AG04449 (cell line): Measurements from ENCODE around the gene UGT1A8.
"Not testable (repeated sequence)": the region's sequence is repeated elsewhere in the genome, so short reads cannot be mapped to it uniquely, and the experiment has no call there.

Experiments
- CTCF ChIA-PET: fragments of 350-600 bp; formaldehyde crosslinking; extraction: SDS; loops from one replicate; lab custom pipeline; 2021; ENCODE audit warnings: antibody characterized with exemption; lab: Yijun Ruan, JAX
- POLR2A ChIA-PET: fragments of 400-600, 350-600 bp; formaldehyde crosslinking; extraction: SDS; loops from one replicate; lab custom pipeline; 2020; ENCODE audit warnings: antibody characterized with exemption, inconsistent platforms; lab: Yijun Ruan, JAX
- DNase-seq: peaks from one replicate; pipeline ENCODE4 v3.0.0-alpha.2; 2010; ENCODE audit warnings: low read depth, low spot score
- H3K4me3 ChIP-seq: 2 replicates; pipeline ENCODE4 v1.5.1; 2011; ENCODE audit warnings: low read depth, mild to moderate bottlenecking, control low read depth, low read length
- TF ChIP-seq, protein P1 (sequence below): IDR thresholded peaks from one replicate; pipeline ENCODE4 v1.5.1; 2011; ENCODE audit warnings: mild to moderate bottlenecking, moderate library complexity, low read length, control low read depth, inconsistent platforms; ENCODE audit not compliant: insufficient read depth; ENCODE audit errors: missing control alignments

UGT1A8 gene

DNA sequence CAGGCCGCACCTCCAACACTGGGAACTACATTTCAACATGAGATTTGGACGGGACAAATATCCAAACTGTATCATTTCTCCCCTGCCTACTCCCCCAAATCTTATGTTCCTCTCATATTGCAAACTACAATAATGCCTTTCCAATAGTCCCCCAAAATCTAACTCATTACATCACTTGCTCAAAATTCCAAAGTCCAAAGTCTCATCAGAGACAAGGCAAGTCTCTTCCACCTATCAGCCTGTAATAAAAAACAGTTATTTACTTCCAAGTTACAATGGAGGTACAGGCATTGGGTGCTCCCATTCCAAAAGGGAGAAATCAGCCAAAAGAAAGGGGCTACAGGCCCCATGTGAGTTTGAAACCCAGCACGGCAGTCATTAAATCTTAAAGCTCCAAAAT lies 12.6 kb upstream of the UGT1A8 start:
- no peak for DNase-seq
- TF ChIP-seq, protein P1, sequence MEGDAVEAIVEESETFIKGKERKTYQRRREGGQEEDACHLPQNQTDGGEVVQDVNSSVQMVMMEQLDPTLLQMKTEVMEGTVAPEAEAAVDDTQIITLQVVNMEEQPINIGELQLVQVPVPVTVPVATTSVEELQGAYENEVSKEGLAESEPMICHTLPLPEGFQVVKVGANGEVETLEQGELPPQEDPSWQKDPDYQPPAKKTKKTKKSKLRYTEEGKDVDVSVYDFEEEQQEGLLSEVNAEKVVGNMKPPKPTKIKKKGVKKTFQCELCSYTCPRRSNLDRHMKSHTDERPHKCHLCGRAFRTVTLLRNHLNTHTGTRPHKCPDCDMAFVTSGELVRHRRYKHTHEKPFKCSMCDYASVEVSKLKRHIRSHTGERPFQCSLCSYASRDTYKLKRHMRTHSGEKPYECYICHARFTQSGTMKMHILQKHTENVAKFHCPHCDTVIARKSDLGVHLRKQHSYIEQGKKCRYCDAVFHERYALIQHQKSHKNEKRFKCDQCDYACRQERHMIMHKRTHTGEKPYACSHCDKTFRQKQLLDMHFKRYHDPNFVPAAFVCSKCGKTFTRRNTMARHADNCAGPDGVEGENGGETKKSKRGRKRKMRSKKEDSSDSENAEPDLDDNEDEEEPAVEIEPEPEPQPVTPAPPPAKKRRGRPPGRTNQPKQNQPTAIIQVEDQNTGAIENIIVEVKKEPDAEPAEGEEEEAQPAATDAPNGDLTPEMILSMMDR = no peak
- H3K4me3 ChIP-seq = no peak overlapping the region
- ChIA-PET POLR2A (no interaction called here), CTCF (no interaction called here)

DNA sequence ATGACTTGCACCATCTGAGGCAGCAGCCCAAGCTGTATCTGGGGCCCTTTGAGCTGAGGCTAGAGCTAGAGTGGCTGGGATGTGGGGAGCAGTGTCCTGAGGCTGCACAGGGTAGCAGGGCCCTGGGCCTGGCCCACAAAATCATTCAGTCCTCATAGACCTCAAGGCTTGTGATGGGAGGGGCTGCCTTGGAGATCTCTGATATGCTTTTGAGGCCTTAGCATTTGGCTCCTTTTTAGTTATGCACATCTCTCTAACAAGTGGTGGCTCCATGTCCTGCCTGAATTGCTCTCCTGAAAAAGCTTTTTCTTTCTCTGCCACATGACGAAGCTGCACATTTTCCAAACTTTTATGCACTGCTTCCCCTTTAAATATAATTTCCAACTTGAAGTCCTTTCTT lies 11.8 kb upstream of the UGT1A8 start:
- DNase-seq = no peak
- CTCF ChIA-PET = no interaction called here

DNA sequence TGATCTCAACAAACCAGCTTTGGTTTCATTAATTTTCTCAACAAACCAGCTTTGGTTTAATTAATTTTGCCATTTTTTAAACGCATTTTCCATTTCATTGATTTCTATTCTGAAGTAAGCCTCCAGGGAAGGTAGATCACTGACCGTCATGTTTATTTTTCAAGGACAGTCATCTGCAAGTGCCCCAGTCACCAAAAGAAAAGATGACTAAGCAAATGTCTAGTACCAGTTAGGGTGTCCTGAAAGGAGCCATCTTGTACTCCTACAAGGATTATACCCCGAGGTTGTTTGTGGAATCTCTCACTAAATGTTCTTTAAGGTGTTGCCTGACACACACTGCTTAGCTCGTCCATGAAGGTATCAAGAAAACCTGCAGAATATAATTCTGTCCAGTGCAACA lies 6.1 kb upstream of the UGT1A8 start:
- POLR2A ChIA-PET = no interaction called here
- TF ChIP-seq, protein P1 = no peak
- CTCF ChIA-PET = no interaction called here
- DNase-seq = no peak
- no peak overlapping the region for H3K4me3 ChIP-seq

More for the DNA sequence above, 11.8 kb upstream of the UGT1A8 start:
- no peak overlapping the region for H3K4me3 ChIP-seq
- POLR2A ChIA-PET = no interaction called here
- TF ChIP-seq, protein P1 = no peak

DNA sequence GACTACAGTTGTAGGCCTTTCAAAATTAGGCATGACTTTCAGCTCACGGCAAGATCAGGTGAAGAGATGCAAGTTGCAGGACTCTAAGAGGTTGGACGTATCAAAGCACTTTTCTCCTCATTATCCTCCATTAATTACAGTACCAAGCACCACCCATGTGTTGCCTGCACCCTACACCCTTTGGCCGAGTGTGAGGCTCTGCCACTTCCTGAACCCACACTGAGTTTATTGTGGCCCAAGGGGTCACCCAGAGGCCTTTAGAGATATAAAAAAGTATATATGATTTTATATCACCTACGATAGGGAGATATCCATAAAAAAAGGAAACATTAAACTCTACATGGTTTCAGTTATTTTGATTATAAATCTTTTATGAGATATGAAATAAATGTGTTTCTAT lies 2.8 kb downstream of the UGT1A8 start:
- ChIA-PET POLR2A (no interaction called here), CTCF (no interaction called here)
- TF ChIP-seq, protein P1 = no peak
- H3K4me3 ChIP-seq = no peak overlapping the region
- DNase-seq = no peak

DNA sequence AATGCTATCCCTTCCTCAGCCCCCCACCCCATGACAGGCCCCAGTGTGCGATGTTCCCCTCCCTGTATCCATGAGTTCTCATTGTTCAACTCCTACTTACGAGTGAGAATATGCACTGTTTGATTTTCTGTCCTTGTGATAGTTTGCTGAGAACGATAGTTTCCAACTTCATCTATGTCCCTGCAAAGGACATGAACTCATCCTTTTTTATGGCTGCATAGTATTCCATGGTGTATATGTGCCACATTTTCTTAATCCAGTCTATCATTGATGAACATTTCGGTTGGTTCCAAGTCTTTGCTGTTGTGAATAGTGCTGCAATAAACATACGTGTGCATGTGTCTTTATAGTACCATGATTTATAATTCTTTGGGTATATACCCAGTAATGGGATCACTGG lies 4.4 kb downstream of the UGT1A8 start:
- CTCF ChIA-PET, POLR2A ChIA-PET: not testable (repeated sequence)

DNA sequence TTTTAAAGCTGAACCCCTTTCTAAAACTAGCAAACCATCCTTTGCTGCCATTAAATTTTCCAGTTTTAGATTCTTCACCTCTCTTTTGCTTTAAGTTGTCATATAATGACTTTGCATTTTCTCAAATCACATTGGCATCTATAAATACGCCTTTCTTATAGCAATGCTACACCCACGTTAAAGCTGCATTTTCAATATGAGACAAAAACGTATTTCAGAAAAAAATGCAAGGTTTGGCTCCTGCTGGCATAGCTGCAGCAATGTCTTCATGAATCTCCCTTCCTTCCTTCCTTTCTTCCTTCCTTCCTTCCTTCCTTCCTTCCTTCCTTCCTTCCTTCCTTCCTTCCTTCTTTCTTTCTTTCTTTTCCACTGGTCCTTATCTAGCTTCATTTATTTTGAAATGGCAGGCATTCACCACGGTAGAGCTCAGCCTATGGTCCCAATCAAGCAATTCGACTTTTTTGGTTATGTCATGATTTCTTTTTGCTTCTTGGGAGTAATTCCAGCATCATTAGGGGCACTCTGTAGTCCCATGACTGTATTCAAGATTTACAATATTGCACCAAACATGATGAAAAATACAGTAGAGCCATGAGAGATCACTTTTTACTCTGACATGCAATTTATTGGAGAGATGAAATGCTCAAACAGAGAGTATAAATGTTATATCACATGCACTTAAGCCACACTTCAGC lies 10.0 kb downstream of the UGT1A8 start:
- CTCF ChIA-PET = no interaction called here
- no peak overlapping the region for H3K4me3 ChIP-seq
- no peak for DNase-seq
- POLR2A ChIA-PET = no interaction called here
- TF ChIP-seq, protein P1 = no peak

More for the DNA sequence above, 4.4 kb downstream of the UGT1A8 start:
- DNase-seq, H3K4me3 ChIP-seq: not testable (repeated sequence)

DNA sequence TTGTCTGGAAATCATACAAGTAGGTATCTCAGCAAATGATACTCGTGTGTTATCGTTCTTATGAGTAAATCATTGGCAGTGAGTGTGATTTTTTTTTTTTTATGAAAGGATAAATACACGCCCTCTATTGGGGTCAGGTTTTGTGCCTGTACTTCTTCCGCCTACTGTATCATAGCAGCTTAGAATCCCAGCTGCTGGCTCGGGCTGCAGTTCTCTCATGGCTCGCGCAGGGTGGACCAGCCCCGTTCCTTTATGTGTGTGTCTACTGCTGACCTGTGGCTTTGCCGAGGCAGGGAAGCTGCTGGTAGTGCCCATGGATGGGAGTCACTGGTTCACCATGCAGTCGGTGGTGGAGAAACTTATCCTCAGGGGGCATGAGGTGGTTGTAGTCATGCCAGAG lies 18.9 kb downstream of the UGT1A8 start, which contains the start of gene UGT1A10:
TSS of gene UGT1A10 (plus strand) at position 143 of the 400 bp plus-strand sequence. CDS start at position 218, 75 bp downstream.
- H3K4me3 ChIP-seq, POLR2A ChIA-PET, CTCF ChIA-PET, DNase-seq: not testable (repeated sequence)
